Islet of Langerhans (tissue), 1 donor: Measurements from ENCODE around the gene DCST1.

Source experiments
- FAIRE-seq: peaks from one replicate; lab custom pipeline; 2011; peaks lifted over from hg19 to GRCh38; lab: Jason Lieb, UNC

The DCST1 gene

GRCh38 chr1:155086856-155087535 is 53.4 kb downstream of the DCST1 start:
- no peak for FAIRE-seq

GRCh38 chr1:155091071-155092051 is 57.7 kb downstream of the DCST1 start:
- FAIRE-seq, result no peak

- no peak for FAIRE-seq
Observed at GRCh38 chr1:155092131-155092530, 58.5 kb downstream of the DCST1 start.

- no peak for FAIRE-seq
Observed at GRCh38 chr1:155092641-155093040, 59.0 kb downstream of the DCST1 start.

GRCh38 chr1:155093911-155094621 is 60.4 kb downstream of the DCST1 start:
- no peak for FAIRE-seq

- no peak for FAIRE-seq
Observed at GRCh38 chr1:155094622-155094948, 61.0 kb downstream of the DCST1 start.

GRCh38 chr1:155099331-155099730 is 65.7 kb downstream of the DCST1 start:
- no peak for FAIRE-seq
